Activated CD8-positive, alpha-beta memory T cell treated with anti-CD3 and anti-CD28 coated beads for 1 hour (primary cell): ENCODE results near the gene TRERF1.

ENCODE experiments used
- DNase-seq, 2 donors: peaks; one replicate each; pipeline ENCODE4 v3.0.0-alpha.2; 2020; ENCODE audit warnings: low read depth in 1 of 2; ENCODE audit errors: extremely low read depth in 1 of 2

TRERF1 gene

GRCh38 chr6:42374018-42374669 is 77.6 kb downstream of the TRERF1 start:
- no peak for DNase-seq

- no peak for DNase-seq
Observed at GRCh38 chr6:42372699-42373098, 79.0 kb downstream of the TRERF1 start.

- no peak for DNase-seq
Observed at GRCh38 chr6:42370323-42370985, 81.3 kb downstream of the TRERF1 start.

- no peak for DNase-seq
Observed at GRCh38 chr6:42369568-42369967, 82.2 kb downstream of the TRERF1 start.

- DNase-seq: peak; percentile 34 to 57
Observed at GRCh38 chr6:42368181-42368580, 83.5 kb downstream of the TRERF1 start.

GRCh38 chr6:42367353-42368011 is 84.2 kb downstream of the TRERF1 start:
- DNase-seq: no peak

- no peak for DNase-seq
Observed at GRCh38 chr6:42366999-42367352, 84.8 kb downstream of the TRERF1 start.

- DNase-seq: no peak
Observed at GRCh38 chr6:42366011-42366705, 85.6 kb downstream of the TRERF1 start.

- no peak for DNase-seq
Observed at GRCh38 chr6:42365021-42365420, 86.7 kb downstream of the TRERF1 start.

- DNase-seq: no peak
Observed at GRCh38 chr6:42363926-42364849, 87.5 kb downstream of the TRERF1 start.

GRCh38 chr6:42361036-42361435 is 90.7 kb downstream of the TRERF1 start:
- no peak for DNase-seq

GRCh38 chr6:42359021-42359420 is 92.7 kb downstream of the TRERF1 start:
- DNase-seq: no peak

GRCh38 chr6:42355416-42355815 is 96.3 kb downstream of the TRERF1 start:
- no peak for DNase-seq

- no peak for DNase-seq
Observed at GRCh38 chr6:42354702-42355101, 97.0 kb downstream of the TRERF1 start.

- DNase-seq: no peak
Observed at GRCh38 chr6:42352856-42353564, 98.7 kb downstream of the TRERF1 start.

GRCh38 chr6:42350911-42351310 is 100.8 kb downstream of the TRERF1 start:
- DNase-seq: no peak

GRCh38 chr6:42349753-42350511 is 101.8 kb downstream of the TRERF1 start:
- no peak for DNase-seq

- no peak for DNase-seq
Observed at GRCh38 chr6:42347456-42347855, 104.3 kb downstream of the TRERF1 start.

GRCh38 chr6:42345696-42346416 is 105.9 kb downstream of the TRERF1 start:
- no peak for DNase-seq
